ENCODE results near the gene LCOR. TPM values are rescaled to one million over a fixed set of nuclear protein-coding genes. Genes with fewer than 3 reads are reported as not detected.

Gene LCOR
- total RNA-seq, 4 donors from 2014 or later: 61.9 to 133 (median 81.2) TPM

GRCh38 chr10:97013983-97014382 lies 181.9 kb downstream of the LCOR start:
- no peak for TF ChIP-seq CTCF (IDR thresholded peaks at IDR 0.05)
- no peak for TF ChIP-seq POLR2A (IDR thresholded peaks at IDR 0.05)
- no peaks in the 10 kb centered on the region for H3K27me3 ChIP-seq
- H3K4me1 ChIP-seq: no peaks in the 10 kb centered on the region
- no peaks in the 10 kb centered on the region for H3K36me3 ChIP-seq
- no peak overlapping the region for H3K4me3 ChIP-seq
- H3K27ac ChIP-seq: no peak overlapping the region
- H3K9me3 ChIP-seq: no peaks in the 10 kb centered on the region
- no peak for DNase-seq

- no peak for DNase-seq
- H3K9me3 ChIP-seq: no peaks in the 10 kb centered on the region
- no peak overlapping the region for H3K4me3 ChIP-seq
- TF ChIP-seq POLR2A (IDR thresholded peaks at IDR 0.05) (no peak), CTCF (IDR thresholded peaks at IDR 0.05) (no peak)
- H3K27ac ChIP-seq: no peak overlapping the region
- peaks cover 0 to 2% (median 0%) of the 10 kb centered on the region in 4 donors for H3K4me1 ChIP-seq
- H3K27me3 ChIP-seq: no peaks in the 10 kb centered on the region
- H3K36me3 ChIP-seq: no peaks in the 10 kb centered on the region
Measured at GRCh38 chr10:97015240-97015639, 183.1 kb downstream of the LCOR start.

- no peaks in the 10 kb centered on the region for H3K27me3 ChIP-seq
- no peak for DNase-seq
- H3K4me3 ChIP-seq: peak overlapping the region in 1 of 4 donors; percentile 6
- no peaks in the 10 kb centered on the region for H3K36me3 ChIP-seq
- peaks cover 0 to 7% (median 0%) of the 10 kb centered on the region in 4 donors for H3K4me1 ChIP-seq
- H3K27ac ChIP-seq: no peak overlapping the region
- H3K9me3 ChIP-seq: no peaks in the 10 kb centered on the region
- TF ChIP-seq POLR2A (IDR thresholded peaks at IDR 0.05) (no peak), CTCF (IDR thresholded peaks at IDR 0.05) (no peak)
Measured at GRCh38 chr10:97016728-97017473, 184.8 kb downstream of the LCOR start.

- no peaks in the 10 kb centered on the region for H3K36me3 ChIP-seq
- no peaks in the 10 kb centered on the region for H3K9me3 ChIP-seq
- H3K4me3 ChIP-seq: no peak overlapping the region
- no peak overlapping the region for H3K27ac ChIP-seq
- no peak for DNase-seq
- peaks cover 0 to 7% (median 0%) of the 10 kb centered on the region in 4 donors for H3K4me1 ChIP-seq
- H3K27me3 ChIP-seq: no peaks in the 10 kb centered on the region
- no peak for TF ChIP-seq POLR2A (IDR thresholded peaks at IDR 0.05)
- no peak for TF ChIP-seq CTCF (IDR thresholded peaks at IDR 0.05)
Measured at GRCh38 chr10:97017474-97017903, 185.4 kb downstream of the LCOR start.

- H3K4me3 ChIP-seq: no peak overlapping the region
- H3K27me3 ChIP-seq: no peaks in the 10 kb centered on the region
- peaks cover 0 to 7% (median 0%) of the 10 kb centered on the region in 4 donors for H3K4me1 ChIP-seq
- no peak for DNase-seq
- H3K27ac ChIP-seq: no peak overlapping the region
- no peaks in the 10 kb centered on the region for H3K36me3 ChIP-seq
- TF ChIP-seq CTCF (IDR thresholded peaks at IDR 0.05): no peak
- TF ChIP-seq POLR2A (IDR thresholded peaks at IDR 0.05): no peak
- no peaks in the 10 kb centered on the region for H3K9me3 ChIP-seq
Measured at GRCh38 chr10:97018251-97019212, 186.4 kb downstream of the LCOR start.

Data from Peyer's patch (tissue), 4 donors.